Endothelial cell (in vitro differentiated cells): ENCODE measurements around the gene LRRC75B. TPM values are rescaled to one million over a fixed set of nuclear protein-coding genes. Genes with fewer than 3 reads are reported as not detected.
A peak's percentile ranks its signal among the peaks of the same experiment; 100 is the strongest.

Experiments
- DNase-seq: peaks from one replicate; pipeline ENCODE4 v3.0.0; 2021; ENCODE audit warnings: low spot score
- H3K27ac Mint-ChIP-seq: one replicate; pipeline ENCODE4 v1.8.0; 2021; ENCODE audit warnings: mixed read lengths, inconsistent platforms; ENCODE audit not compliant: unreplicated experiment
- H3K27me3 Mint-ChIP-seq: one replicate; pipeline ENCODE4 v1.8.0; 2021; ENCODE audit warnings: mild to moderate bottlenecking, moderate library complexity, mixed read lengths, inconsistent platforms; ENCODE audit not compliant: unreplicated experiment
- H3K36me3 Mint-ChIP-seq: one replicate; pipeline ENCODE4 v1.8.0; 2021; ENCODE audit warnings: mild to moderate bottlenecking, low read depth, mixed read lengths, inconsistent platforms; ENCODE audit not compliant: unreplicated experiment
- H3K4me1 Mint-ChIP-seq: one replicate; pipeline ENCODE4 v1.8.0; 2021; ENCODE audit warnings: mild to moderate bottlenecking, mixed read lengths, inconsistent platforms; ENCODE audit not compliant: unreplicated experiment
- H3K4me3 Mint-ChIP-seq: one replicate; pipeline ENCODE4 v1.8.0; 2021; ENCODE audit warnings: mild to moderate bottlenecking, mixed read lengths, inconsistent platforms; ENCODE audit not compliant: unreplicated experiment
- H3K9me3 Mint-ChIP-seq: one replicate; pipeline ENCODE4 v1.8.0; 2021; ENCODE audit warnings: mixed read lengths, inconsistent platforms; ENCODE audit not compliant: unreplicated experiment
- CTCF ChIP-seq: fragments of 200-600 bp; sonication (generic); IDR thresholded peaks from one replicate; pipeline ENCODE4 v1.5.0; 2021; ENCODE audit warnings: antibody characterized with exemption; ENCODE audit not compliant: unreplicated experiment
- total RNA-seq: library from RNA; stranded (reverse); fragmentation: NEBNext Ultra II Directional; extraction: Animal tissue kit (Norgen Biotek cat#: 25700); gene quantifications from one replicate; pipeline ENCODE4 v1.2.1, GENCODE V29; 2021; ENCODE audit not compliant: unreplicated experiment

The LRRC75B gene
- total RNA-seq, 1 donor from 2014 or later, result 26.9 TPM

DNA sequence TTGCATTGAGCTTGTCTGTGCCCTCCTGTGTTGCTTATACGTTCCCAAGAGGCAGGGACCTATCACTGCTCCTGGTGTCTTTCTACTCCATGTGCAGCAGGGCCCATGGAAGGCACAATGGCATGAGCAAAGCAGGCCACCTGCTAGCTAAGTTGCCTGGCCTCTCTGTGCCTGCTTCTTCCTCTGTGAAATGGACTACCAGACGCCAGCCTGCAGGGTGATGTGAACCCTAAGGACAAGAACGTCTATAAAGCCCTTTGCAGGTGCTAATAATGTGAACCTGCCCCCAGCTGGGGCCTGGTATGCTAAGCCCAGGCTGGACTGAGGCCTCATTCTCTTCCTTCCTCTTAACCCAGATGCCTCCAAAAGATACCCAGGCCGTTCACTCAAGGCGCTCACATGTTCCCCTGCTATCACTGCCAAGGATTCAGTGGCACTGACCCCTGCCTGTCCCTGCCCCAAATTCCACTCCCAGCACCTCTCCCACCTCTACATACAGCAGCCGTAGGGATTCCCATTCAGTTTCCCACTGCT lies 41.9 kb downstream of the LRRC75B start:
- H3K27me3 Mint-ChIP-seq, result peaks cover 15% of the 10 kb centered on the region
- peak overlapping the region; percentile 52 for H3K27ac Mint-ChIP-seq
- DNase-seq, result no peak
- TF ChIP-seq CTCF, result no peak
- no peaks in the 10 kb centered on the region for H3K9me3 Mint-ChIP-seq
- peaks cover 31% of the 10 kb centered on the region for H3K4me1 Mint-ChIP-seq
- H3K36me3 Mint-ChIP-seq, result peaks cover 39% of the 10 kb centered on the region
- peak overlapping the region; percentile 69 for H3K4me3 Mint-ChIP-seq

DNA sequence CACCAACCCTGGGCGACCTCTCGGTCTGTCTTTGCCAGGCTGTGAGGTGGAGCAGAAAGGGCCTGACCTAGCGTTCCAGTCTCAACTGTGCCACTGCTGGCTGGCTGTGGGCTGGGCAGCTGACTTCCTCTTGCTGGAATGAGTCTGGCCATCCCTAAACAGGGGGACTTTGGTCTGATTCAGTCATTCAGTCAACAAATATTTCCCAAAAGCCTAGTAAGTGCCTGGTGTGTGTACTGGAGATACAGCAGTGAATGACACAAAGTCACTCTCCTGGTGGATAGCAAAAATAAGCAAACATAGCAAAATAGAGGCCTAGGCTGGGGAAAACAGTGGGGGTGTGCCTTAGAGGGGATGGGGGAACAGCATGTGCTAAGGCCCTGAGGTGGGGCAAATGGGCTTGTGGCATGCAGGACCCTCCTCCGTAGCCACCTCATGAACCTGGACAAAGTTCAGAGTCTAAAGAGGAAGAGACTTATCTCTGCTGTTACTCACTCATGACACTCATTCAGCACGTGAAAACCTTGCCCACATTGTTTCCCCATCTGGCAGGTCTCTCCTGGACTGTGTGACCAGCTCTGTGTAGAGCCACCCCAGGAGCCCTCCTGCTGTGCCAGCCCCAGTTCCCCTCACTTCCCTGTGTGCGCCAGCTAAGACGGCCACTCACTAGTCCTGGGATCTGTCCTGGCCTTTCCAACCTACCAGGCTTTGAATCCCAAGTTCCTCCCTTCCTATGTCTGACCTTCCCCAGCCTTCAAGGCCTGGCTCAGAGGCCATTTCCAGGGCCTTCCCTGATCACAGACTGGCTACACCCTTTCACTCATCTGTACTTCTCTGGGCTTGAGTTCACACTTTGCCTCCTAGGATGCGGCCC lies 42.6 kb downstream of the LRRC75B start:
- Mint-ChIP-seq H3K27ac (peak overlapping the region; percentile 52), H3K27me3 (peaks cover 8% of the 10 kb centered on the region), H3K9me3 (no peaks in the 10 kb centered on the region), H3K36me3 (peaks cover 36% of the 10 kb centered on the region), H3K4me3 (no peak overlapping the region), H3K4me1 (peaks cover 29% of the 10 kb centered on the region)
- no peak for DNase-seq
- no peak for TF ChIP-seq CTCF

DNA sequence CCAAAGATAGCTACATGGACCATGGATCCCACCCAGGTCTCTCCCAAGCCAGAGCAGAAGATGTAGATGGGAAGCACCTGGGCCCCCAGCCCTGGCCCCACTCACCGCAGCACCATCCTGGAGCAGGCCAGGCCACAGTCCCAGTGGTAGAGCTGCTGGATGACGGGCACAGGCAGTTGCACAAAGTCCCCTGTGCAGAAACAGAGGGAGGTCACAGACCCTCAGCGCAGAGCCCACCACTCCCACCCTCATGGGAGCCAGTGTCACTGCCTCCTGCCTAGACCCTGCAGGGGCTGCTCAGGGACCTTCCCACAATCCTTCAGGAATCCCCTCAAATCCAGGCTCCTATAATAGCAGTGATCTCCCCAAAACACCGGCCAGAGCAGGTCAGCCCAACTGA lies 44.1 kb downstream of the LRRC75B start:
- TF ChIP-seq CTCF, result no peak
- Mint-ChIP-seq H3K27ac (peak overlapping the region; percentile 24), H3K9me3 (no peaks in the 10 kb centered on the region), H3K27me3 (peaks cover 8% of the 10 kb centered on the region), H3K4me1 (peaks cover 23% of the 10 kb centered on the region), H3K4me3 (no peak overlapping the region), H3K36me3 (peaks cover 35% of the 10 kb centered on the region)
- DNase-seq, result no peak

GRCh38 chr22:24543679-24544243 lies 49.1 kb downstream of the LRRC75B start:
- H3K27ac Mint-ChIP-seq, result no peak overlapping the region
- peaks cover 4% of the 10 kb centered on the region for H3K27me3 Mint-ChIP-seq
- no peaks in the 10 kb centered on the region for H3K9me3 Mint-ChIP-seq
- DNase-seq, result no peak
- peaks cover 50% of the 10 kb centered on the region for H3K36me3 Mint-ChIP-seq
- H3K4me3 Mint-ChIP-seq, result peak overlapping the region; percentile 11
- no peak for TF ChIP-seq CTCF
- peaks cover 3% of the 10 kb centered on the region for H3K4me1 Mint-ChIP-seq

GRCh38 chr22:24543185-24543601 lies 49.7 kb downstream of the LRRC75B start:
- no peaks in the 10 kb centered on the region for H3K4me1 Mint-ChIP-seq
- H3K27ac Mint-ChIP-seq, result no peak overlapping the region
- TF ChIP-seq CTCF, result no peak
- DNase-seq, result no peak
- peaks cover 45% of the 10 kb centered on the region for H3K36me3 Mint-ChIP-seq
- no peak overlapping the region for H3K4me3 Mint-ChIP-seq
- H3K27me3 Mint-ChIP-seq, result peaks cover 2% of the 10 kb centered on the region
- no peaks in the 10 kb centered on the region for H3K9me3 Mint-ChIP-seq
